ACC112 (cell line): ENCODE data around the gene UBL3.

ENCODE experiments used
- H2AFZ ChIP-seq: fragments of 200-600 bp; sonication (generic); one replicate; pipeline ENCODE4 v1.6.0; 2017; ENCODE audit warnings: antibody characterized with exemption, low read length; ENCODE audit not compliant: unreplicated experiment
- H3K27ac ChIP-seq: fragments of 200-600 bp; sonication (generic); 2 replicates; pipeline ENCODE4 v1.5.1; 2014; ENCODE audit warnings: low read depth, mild to moderate bottlenecking, antibody characterized with exemption, low read length, moderate library complexity
- H3K27me3 ChIP-seq: fragments of 200-600 bp; sonication (generic); 2 replicates; pipeline ENCODE4 v1.6.1; 2014; ENCODE audit warnings: mild to moderate bottlenecking, antibody characterized with exemption, low read length, moderate library complexity, mixed read lengths; ENCODE audit not compliant: insufficient read depth
- H3K36me3 ChIP-seq: fragments of 200-600 bp; sonication (generic); 2 replicates; pipeline ENCODE4 v1.6.1; 2016; ENCODE audit warnings: mild to moderate bottlenecking, antibody characterized with exemption, low read length, moderate library complexity, mixed read lengths; ENCODE audit not compliant: insufficient read depth
- H3K4me1 ChIP-seq: fragments of 200-600 bp; sonication (generic); one replicate; pipeline ENCODE4 v1.6.1; 2016; ENCODE audit warnings: low read length, mixed read lengths; ENCODE audit not compliant: insufficient read depth, unreplicated experiment, control insufficient read depth
- H3K4me3 ChIP-seq: fragments of 200-600 bp; sonication (generic); 2 replicates; pipeline ENCODE4 v1.5.1; 2014; ENCODE audit warnings: mild to moderate bottlenecking, low read depth, low read length
- H3K79me2 ChIP-seq: fragments of 200-600 bp; sonication (generic); one replicate; pipeline ENCODE4 v1.6.0; 2016; ENCODE audit warnings: low read length; ENCODE audit not compliant: control insufficient read depth, unreplicated experiment, insufficient read depth

UBL3 gene

GRCh38 chr13:29815336-29815735, 35.1 kb downstream of the UBL3 start:
- peaks cover 6% of the 10 kb centered on the region for H3K4me1 ChIP-seq
- no peak overlapping the region for H2AFZ ChIP-seq
- H3K27ac ChIP-seq = no peak overlapping the region
- H3K27me3 ChIP-seq = no peaks in the 10 kb centered on the region
- H3K36me3 ChIP-seq = no peaks in the 10 kb centered on the region
- H3K4me3 ChIP-seq = no peak overlapping the region
- H3K79me2 ChIP-seq = peaks cover 12% of the 10 kb centered on the region

- Histone ChIP-seq H3K27me3 (no peaks in the 10 kb centered on the region), H3K79me2 (peaks cover 22% of the 10 kb centered on the region), H3K27ac (no peak overlapping the region), H3K4me1 (no peaks in the 10 kb centered on the region), H3K36me3 (no peaks in the 10 kb centered on the region), H3K4me3 (no peak overlapping the region), H2AFZ (no peak overlapping the region)
Observed at GRCh38 chr13:29810898-29811297, 39.5 kb downstream of the UBL3 start.

DNA sequence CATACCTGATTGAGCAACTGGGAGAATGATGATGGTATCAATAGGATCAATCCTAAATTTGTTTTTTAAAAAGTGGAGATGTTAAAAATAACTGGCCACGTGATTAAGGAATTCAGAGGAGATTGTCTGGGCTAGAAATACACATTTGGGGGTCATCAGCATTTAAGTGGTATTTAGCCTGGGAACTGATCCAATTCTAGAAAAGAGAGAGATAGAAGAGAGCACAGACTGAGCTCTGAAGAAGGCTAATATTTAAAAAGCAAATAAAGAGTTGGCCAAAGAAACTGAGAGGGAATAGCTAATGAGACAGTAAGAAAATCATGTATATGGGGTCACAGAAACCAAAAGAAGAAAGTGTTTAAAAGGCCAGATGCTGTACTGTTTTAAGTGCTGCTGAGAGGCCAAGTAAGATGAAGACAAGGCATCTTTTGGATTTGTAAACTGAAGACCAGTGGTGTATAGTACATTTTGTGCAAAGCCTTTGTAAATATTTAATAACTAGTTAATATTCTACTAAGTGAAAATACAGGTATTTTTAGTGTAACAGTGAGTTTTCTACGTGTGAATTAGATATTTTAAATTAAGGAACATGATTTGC, 40.2 kb downstream of the UBL3 start:
- no peak overlapping the region for H3K27ac ChIP-seq
- H3K4me3 ChIP-seq = no peak overlapping the region
- H3K4me1 ChIP-seq = no peaks in the 10 kb centered on the region
- no peaks in the 10 kb centered on the region for H3K36me3 ChIP-seq
- no peak overlapping the region for H2AFZ ChIP-seq
- H3K79me2 ChIP-seq = peaks cover 17% of the 10 kb centered on the region
- H3K27me3 ChIP-seq = no peaks in the 10 kb centered on the region

DNA sequence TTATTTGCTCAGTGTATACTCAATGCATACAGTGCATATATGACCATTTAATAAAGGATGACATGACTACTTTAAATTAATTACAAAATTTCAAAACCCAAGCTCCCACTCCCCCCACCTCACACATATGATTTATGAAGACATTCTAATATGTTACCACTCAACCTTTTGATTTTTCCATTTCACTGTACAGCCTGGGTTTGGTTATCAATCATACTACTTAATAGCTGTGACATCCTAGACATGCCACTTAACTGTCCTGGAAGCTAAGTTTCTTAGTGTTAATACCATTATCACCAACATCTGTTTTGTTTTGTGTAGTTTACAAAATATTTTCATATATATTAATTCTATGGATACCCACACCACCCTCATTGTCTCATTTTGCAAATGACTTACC, 42.2 kb downstream of the UBL3 start:
- H3K4me3 ChIP-seq = no peak overlapping the region
- H3K79me2 ChIP-seq = peaks cover 28% of the 10 kb centered on the region
- H3K4me1 ChIP-seq = no peaks in the 10 kb centered on the region
- no peaks in the 10 kb centered on the region for H3K27me3 ChIP-seq
- H3K27ac ChIP-seq = no peak overlapping the region
- no peak overlapping the region for H2AFZ ChIP-seq
- H3K36me3 ChIP-seq = no peaks in the 10 kb centered on the region

DNA sequence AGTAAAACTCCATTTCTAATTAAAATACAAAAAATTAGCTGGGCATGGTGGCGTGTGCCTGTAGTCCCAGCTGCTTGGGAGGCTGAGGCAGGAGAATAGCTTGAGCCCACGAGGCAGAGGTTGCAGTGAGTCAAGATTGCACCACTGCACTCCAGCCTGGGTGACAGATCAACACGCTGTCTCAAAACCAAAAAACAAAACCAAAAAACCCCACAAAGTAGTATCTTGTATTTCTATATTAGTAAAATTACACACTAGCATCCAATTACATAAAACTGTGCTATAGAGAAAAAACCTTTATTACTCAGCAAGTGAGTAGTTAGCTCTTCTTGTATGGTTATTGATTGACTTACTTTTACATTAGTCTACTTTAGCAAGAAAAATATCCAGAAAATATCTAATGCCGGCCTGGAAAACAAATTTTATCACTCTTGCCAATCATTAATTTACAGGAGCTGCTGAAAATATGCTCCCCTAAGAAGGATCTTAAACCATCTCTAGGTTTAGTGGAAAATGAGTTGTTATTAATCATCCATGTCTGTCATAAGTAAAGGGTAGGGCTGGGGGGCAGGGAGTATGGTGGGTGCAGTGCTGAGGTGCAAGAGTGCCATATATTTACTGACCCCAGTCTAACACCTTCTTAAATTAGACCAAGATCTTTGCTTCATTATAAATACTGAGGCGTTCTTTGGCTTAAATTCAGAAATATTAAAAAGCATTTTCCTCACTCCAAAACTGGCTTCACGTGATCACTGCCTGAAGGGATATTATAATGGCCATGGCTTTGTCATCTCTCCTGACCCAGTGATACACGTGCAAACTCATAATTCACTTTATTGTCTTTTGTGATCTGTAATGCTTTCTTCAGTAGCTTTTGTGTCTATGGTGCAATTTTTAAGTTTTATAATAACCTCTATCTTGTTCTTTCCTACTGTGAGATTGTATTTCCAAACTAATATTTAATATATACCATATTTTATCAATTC, 44.1 kb downstream of the UBL3 start:
- Histone ChIP-seq H3K4me3 (no peak overlapping the region), H3K4me1 (no peaks in the 10 kb centered on the region), H3K27me3 (no peaks in the 10 kb centered on the region), H2AFZ (no peak overlapping the region), H3K36me3 (no peaks in the 10 kb centered on the region), H3K27ac (no peak overlapping the region), H3K79me2 (peaks cover 41% of the 10 kb centered on the region)

DNA sequence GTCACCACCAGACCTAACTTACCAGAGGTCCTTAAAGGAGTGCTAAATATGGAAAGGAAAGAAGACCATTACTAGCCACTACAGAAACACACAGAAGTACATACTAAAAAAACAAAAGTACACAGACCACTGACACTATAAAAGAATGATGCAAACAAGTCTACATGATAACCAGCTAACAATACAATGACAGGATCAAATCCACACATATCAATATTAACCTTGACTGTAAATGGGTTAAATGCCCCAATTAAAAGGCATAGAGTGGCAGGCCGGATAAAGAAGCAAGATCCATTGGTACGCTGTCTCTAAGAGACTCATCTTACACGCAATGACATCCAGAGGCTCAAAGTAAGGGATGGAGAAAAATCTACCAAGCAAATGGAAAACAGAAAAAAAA, 47.2 kb downstream of the UBL3 start:
- Histone ChIP-seq H3K27ac (no peak overlapping the region), H2AFZ (no peak overlapping the region), H3K4me3 (no peak overlapping the region), H3K27me3 (no peaks in the 10 kb centered on the region), H3K4me1 (no peaks in the 10 kb centered on the region), H3K36me3 (no peaks in the 10 kb centered on the region), H3K79me2 (peaks cover 48% of the 10 kb centered on the region)

DNA sequence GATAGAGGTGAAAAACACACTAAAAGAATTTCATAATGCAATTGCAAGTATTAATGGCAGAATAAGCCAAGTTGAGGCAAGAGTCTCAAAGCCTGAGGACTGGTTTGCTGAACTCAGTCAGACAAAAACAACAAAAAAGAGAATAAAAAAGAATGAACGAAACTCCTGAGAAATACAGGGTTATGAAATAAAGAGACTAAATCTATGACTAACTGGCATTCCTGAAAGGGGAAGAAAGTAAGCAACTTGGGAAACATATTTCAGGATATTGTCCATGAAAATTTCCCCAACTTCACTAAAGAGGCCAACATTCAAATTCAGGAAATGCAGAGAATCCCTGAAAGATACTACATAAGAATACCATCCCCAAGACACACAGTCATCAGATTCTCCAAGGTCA, 47.8 kb downstream of the UBL3 start:
- Histone ChIP-seq H3K27me3 (no peaks in the 10 kb centered on the region), H3K4me3 (no peak overlapping the region), H3K36me3 (no peaks in the 10 kb centered on the region), H3K79me2 (peaks cover 50% of the 10 kb centered on the region), H3K27ac (no peak overlapping the region), H3K4me1 (no peaks in the 10 kb centered on the region), H2AFZ (no peak overlapping the region)

DNA sequence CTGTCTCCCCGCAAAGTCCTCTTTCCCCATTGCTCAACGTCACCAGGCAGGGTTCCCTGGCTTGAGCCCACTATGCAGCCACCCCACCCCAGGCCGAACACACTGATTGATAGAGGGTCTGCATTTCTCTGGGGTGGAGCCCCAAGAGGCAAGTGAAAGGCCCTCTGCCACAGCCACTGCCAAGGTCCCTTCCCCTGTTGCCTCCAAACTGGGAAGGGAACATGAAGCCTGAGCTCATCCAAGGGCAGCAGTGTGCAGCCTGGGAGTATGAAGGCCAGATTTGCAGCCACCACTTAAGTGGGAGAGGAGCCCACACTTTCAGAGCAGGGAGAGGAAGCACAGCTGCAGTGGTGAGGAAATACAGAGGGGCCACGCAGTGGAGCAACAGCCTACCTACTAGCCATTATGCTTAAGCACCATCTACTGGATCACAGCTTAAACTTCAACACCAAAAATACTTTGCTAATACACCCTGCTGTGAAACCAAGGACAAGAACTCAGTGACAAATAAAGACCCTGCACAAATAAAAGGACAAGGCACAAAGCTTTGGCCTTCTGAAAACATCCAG, 48.6 kb downstream of the UBL3 start:
- H3K79me2 ChIP-seq = peaks cover 50% of the 10 kb centered on the region

GRCh38 chr13:29801102-29801501, 49.3 kb downstream of the UBL3 start:
- peaks cover 5% of the 10 kb centered on the region for H3K4me1 ChIP-seq
- peaks cover 50% of the 10 kb centered on the region for H3K79me2 ChIP-seq
- H3K4me3 ChIP-seq = no peak overlapping the region
- H2AFZ ChIP-seq = no peak overlapping the region
- no peaks in the 10 kb centered on the region for H3K27me3 ChIP-seq
- no peaks in the 10 kb centered on the region for H3K36me3 ChIP-seq
- H3K27ac ChIP-seq = no peak overlapping the region

More for the DNA sequence above, 48.6 kb downstream of the UBL3 start:
- H3K27ac ChIP-seq = no peak overlapping the region
- H3K4me3 ChIP-seq = no peak overlapping the region
- H2AFZ ChIP-seq = no peak overlapping the region
- no peaks in the 10 kb centered on the region for H3K4me1 ChIP-seq
- no peaks in the 10 kb centered on the region for H3K36me3 ChIP-seq
- H3K27me3 ChIP-seq = no peaks in the 10 kb centered on the region

DNA sequence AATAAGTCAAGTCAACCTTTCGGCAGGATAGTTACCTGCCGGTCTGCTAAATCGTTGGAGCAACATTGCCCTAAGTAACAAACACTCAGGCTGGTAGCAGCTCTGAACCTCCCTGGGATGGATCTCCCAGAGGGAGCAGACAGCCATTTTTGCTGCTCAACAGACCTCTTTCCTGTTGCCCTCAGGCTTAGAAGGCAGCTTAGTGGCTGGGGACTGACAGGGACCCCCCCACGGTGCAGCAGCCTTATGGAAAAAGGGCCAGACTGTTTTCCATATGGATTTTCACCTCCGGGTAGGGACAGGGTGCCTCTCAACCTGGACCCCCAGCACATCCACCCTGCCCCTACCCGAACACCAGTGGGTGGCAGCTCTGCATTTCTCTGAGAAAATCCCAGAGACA, 49.7 kb downstream of the UBL3 start:
- peaks cover 5% of the 10 kb centered on the region for H3K4me1 ChIP-seq

More for the DNA sequence above, 49.7 kb downstream of the UBL3 start:
- H3K79me2 ChIP-seq = peaks cover 49% of the 10 kb centered on the region
- no peaks in the 10 kb centered on the region for H3K27me3 ChIP-seq
- H3K4me3 ChIP-seq = no peak overlapping the region
- no peak overlapping the region for H3K27ac ChIP-seq
- H2AFZ ChIP-seq = no peak overlapping the region
- no peaks in the 10 kb centered on the region for H3K36me3 ChIP-seq
